ENCODE results near the gene A3GALT2.

A3GALT2 gene

DNA sequence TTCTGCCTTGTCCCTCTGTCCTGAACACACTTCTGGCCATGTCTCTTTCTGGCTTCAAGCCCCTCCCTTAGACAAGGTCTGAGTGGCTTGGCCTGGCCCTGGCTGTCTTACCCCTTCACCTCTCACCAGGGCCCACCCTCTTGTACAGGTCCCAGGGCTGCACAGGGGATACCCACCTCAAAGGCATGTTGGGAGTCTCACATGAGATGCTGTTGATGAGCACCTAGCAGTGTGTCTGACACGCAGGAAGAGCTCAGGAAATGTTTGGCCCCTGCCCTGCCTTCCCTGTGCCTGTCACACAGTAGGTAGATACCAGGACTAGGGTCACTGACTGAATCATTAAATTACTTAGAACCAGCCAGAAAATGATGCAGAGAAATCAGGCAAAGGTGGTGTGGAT lies 48.0 kb downstream of the A3GALT2 start:
- no peak for DNase-seq (ENCODE audit: low read depth in 3 of 3)

DNA sequence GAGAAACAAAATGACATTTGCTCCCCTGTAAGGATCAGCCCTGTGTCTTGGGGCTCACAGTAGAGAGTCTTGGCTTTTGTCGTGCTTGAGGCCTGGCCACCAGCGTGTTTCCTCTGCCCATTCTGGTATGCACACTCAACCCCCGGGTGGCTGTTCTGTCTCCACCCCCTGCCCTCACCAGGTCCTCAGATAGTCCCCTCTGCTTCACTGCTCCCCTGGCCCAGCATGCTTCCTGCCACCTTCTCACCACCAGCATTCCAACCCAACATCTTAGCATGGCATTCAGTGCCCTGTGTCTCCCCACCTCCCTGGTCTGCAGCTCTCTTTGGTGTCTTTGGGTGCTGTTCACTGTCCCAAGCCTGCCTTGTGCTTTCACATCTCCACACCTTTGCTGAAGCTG lies 48.4 kb downstream of the A3GALT2 start:
- DNase-seq (ENCODE audit: low read depth in 3 of 3): no peak

DNA sequence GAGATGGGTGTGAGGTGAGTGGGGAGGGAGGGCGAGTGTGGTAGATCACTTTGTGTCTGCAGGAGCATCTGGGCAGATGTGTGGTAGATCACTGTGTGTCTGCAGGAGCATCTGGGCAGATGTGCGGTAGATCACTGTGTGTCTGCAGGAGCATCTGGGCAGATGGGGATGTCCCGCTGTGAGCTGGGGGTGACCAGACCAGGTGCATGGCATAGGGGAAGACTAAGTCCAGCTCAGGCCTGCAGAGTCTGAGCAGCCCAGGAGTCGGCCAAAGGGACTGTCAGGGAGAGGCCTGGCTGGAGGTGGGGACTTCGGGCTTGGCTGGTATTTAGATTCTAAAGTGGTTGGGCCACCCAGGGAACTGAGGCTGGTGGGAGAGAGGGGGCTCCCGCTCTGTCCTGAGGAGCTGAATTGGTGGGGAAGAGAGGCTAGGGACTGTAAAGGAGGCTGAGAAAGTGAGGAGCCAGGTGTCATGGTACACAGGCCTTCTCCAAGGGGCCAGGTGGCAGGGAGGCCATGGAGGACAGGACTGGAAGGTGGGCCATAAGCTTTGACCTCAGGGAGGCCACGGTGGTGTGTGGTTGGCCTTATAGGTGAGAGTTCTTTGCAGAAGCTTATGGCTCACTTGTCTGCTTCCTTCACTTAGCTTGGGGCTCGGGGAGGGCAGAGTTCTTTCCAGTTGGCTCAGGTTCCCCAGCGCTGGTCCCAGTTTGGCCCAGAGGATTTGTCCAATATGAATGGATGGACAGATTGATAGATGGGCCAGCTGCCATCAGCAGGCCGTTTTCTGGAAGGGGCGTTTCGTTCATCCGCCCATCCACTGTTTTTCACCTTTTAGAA lies 49.0 kb downstream of the A3GALT2 start:
- no peak for DNase-seq (ENCODE audit: low read depth in 3 of 3)

GRCh38 chr1:33270808-33271465 lies 50.0 kb downstream of the A3GALT2 start:
- DNase-seq (ENCODE audit: low read depth in 3 of 3): no peak

DNA sequence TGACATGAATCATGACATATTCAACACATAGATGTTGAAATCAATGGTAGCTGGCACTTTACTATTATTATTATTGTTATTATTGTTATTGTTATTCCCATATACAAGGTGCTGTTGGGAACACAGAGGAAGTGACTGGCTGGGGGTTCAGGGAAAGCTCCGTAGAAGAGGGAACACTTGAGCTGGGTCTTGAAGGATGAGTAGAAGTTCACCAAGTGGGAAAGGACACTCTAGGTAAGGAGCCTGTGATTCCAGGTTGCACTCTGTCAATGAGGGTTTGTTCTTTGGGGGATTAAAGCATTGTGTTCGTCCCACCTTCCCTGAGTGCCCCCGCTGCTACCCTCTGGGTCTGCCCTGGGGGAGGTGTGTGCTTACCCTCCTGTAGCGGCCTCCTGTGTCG lies 50.5 kb downstream of the A3GALT2 start:
- no peak for DNase-seq (ENCODE audit: low read depth in 3 of 3)

DNA sequence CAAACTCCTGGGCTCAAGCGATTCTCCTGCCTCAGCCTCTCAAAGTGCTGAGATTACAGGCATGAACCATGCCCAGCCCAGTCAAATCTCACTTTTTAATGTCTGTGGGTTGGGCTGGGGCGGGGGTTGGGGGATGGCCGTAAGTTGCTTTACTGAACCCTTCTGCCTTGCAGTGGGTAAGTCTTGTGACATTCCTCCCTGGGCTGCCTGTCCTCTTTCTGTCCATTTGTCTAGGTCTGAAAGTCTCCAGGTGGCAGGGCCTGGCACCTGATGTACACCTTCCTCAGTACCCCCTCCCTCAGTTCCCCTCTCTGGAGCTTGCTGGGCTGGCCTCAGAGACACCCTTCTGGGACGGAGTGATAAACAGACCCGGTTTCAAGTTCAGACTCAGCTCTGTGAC lies 51.3 kb downstream of the A3GALT2 start:
- DNase-seq (ENCODE audit: low read depth in 3 of 3): no peak

DNA sequence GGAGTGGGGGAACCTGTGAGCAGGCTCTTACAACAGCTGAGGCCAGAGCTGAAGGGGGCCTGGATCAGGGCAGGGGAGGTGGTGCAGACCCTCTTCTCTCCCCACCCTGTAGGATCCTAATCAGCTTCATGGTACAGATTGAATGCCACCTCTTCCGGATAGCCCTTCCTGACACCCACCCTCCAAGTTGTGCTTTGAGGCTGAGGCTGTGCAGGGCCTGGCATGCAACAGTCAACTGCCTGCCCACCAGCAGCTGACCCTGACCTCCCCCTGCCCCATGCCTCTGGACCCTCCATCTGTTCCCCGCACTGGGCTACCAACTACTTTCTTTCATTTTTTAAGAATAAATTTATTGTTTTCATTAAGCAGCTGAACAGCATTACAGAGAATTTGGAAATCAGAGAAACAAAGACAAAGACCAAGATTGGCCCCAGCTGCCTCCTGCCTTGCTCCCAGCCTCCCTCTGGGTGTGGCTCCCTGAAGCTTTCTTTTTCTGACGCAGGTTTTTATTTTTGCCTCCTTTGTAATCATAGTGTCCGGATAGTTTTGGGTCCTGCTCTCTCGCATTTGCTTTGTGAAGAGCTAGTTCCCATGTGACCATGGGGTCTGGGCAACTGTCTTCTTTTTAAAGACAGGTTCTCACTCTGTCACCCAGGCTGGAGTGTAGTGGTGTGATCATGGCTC lies 51.8 kb downstream of the A3GALT2 start:
- DNase-seq (ENCODE audit: low read depth in 3 of 3): no peak

DNA sequence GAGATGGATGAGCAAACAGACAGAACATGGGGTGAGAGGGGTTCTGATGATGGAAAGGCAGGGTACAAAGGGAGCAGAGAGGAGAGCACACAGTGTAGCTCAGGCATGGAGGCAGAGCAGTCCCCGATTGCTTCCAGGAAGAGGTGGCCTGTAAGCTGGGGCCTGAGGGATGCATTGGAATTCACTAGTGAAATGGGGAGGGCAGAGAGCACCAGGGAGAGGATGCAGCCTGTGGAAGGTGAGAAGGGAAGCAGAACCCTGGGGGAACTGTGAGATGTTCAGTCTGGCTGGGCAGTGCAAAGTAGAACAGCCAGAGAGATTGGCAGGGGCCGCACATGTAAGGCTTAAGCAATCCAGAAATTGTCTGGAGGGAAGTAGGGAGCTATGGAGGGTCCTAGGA lies 52.4 kb downstream of the A3GALT2 start:
- no peak for DNase-seq (ENCODE audit: low read depth in 3 of 3)

DNA sequence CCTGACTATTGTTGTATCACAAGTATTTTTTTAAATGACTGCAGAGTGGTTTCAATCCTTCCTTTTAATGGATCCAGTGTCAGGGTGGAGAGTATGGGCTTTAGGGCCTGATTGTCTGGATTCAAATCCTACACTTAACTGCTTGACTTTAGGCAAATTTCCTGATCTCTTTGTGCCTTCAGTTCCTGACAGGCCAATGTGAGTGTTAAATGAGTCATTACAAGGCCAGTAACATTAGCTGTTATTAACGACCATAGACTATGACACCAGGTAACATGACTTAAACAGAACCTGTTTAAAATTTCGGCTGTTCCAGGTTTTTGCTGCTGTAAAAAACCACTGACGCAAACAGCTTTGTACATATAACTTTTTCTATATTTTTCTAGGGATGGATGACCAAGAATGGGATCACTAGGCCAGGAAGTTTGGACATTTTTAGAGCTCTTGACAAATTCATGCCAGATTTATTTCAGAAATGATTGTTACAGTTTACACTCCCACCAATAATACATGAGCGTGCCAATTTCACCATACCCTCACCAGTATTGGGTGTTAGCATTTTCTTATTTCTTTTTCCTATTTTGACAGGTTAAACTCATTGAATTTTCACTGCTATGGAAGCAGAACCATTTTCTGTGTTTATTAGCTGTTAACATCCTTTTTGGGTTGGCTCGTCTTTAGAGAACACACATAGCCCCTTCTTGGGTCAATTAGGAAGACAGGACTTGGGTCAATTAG lies 53.3 kb downstream of the A3GALT2 start:
- no peak for DNase-seq (ENCODE audit: low read depth in 3 of 3)

GRCh38 chr1:33266766-33267165 lies 54.1 kb downstream of the A3GALT2 start:
- no peak for DNase-seq (ENCODE audit: low read depth in 3 of 3)

GRCh38 chr1:33265780-33266605 lies 54.9 kb downstream of the A3GALT2 start:
- no peak for DNase-seq (ENCODE audit: low read depth in 3 of 3)

- DNase-seq (ENCODE audit: low read depth in 3 of 3): no peak
Observed at GRCh38 chr1:33263890-33264504, 56.9 kb downstream of the A3GALT2 start.

- DNase-seq (ENCODE audit: low read depth in 3 of 3): no peak
Observed at GRCh38 chr1:33261344-33261743, 59.6 kb downstream of the A3GALT2 start.

GRCh38 chr1:33260439-33260838 lies 60.5 kb downstream of the A3GALT2 start:
- no peak for DNase-seq (ENCODE audit: low read depth in 3 of 3)

DNA sequence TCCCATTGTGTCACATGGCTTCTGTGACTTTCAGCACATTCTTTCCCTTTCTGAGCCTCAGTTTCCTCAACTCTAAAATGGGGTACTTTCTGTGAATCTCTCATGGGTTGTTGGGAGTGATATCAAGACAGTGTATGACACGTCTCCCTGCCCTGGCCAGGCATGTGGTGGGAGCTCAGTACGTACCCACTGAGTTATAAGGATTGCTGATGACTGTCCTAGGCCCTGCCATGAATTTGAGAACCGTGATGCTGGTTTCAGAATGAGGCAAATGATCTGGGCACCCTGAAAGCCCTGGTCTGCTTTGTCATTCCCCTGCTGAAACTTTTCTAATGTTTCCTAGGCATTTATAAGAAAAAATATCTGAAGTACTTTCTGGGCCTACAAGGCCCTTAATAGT lies 61.0 kb downstream of the A3GALT2 start:
- DNase-seq (ENCODE audit: low read depth in 3 of 3): no peak

- no peak for DNase-seq (ENCODE audit: low read depth in 3 of 3)
Observed at GRCh38 chr1:33258788-33259274, 62.1 kb downstream of the A3GALT2 start.

- DNase-seq (ENCODE audit: low read depth in 3 of 3): no peak
Observed at GRCh38 chr1:33257772-33258712, 62.9 kb downstream of the A3GALT2 start.

DNA sequence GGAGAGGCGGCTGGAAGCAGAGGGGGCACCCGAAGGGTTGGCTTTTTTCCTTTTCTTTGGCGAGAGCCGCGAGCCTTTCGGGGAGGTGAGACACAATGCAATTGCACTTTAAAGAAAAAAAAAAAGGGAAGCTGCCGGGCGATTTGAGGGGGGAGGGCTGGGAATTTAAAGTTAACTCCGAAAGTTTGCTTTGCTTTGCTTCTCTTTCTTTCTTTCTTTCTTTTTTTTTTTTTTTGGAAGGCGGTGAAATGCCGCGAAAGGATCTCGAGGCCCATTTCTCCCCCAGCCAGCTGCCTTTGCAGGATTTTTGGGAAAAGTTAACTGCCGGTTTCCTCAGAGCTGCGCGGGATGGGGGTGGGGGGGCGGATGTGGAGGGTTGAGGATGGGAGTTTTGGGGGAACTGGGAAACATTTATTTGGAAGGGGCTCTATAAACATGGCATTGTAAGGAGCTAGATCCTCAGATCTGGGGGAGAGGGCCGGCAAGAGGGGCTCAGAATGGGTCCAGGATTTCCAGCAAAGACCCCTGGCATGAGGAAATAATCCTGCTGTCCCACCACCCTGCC lies 63.6 kb downstream of the A3GALT2 start:
- DNase-seq (ENCODE audit: low read depth in 3 of 3): no peak
